NT2/D1 (cell line): ENCODE measurements around the gene KCNQ1.

ENCODE experiments used
- SUZ12 ChIP-seq: IDR thresholded peaks from 2 replicates; pipeline ENCODE4 v1.6.1; 2011; ENCODE audit not compliant: insufficient read length, insufficient read depth; ENCODE audit errors: extremely low read depth
- YY1 ChIP-seq: IDR thresholded peaks from 2 replicates; pipeline ENCODE4 v1.6.1; 2011; ENCODE audit not compliant: insufficient read length, insufficient read depth
- ZNF274 ChIP-seq: IDR thresholded peaks from 2 replicates; pipeline ENCODE4 v1.6.1; 2011; ENCODE audit warnings: mild to moderate bottlenecking, low read depth, low read length

DNA sequence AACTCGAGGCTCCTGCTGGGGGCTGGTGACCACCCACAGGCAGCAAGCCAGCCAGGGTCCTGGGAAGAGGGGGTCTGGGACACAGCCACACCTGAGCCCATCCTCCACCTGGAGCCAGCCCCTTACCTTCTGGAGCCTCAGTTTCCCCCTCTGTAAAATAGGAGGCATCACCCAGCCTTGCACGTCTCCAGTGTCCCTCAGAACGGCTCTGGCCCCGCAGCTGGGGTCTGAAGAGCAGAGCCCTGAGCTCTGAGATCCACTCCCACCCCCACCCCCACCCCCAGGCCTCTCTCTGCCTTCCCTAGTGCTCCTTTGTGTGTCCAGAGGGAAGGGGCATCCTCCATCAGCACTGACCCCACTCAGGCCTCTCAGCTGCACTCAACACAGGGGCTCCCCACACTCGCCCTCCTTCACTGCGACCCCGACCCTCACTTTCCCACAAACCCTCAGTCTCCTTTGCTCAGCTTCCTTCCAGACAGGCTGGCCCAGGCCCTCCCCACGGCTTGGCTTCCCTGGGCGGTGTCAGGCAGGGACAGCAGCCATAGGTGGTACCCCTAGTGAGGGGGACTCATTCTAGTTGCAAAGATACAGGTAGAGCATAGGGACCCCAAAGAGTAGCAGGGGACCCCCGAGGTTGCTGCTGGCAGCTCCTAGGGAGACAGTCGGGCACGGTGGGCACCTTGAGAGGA is 288.3 kb downstream of the KCNQ1 start:
- TF ChIP-seq ZNF274 (no peak), SUZ12 (no peak), YY1 (no peak)
